RWPE1 (cell line): ENCODE data around the gene RAB31.

Experiments
- CTCF ChIA-PET: fragments of 350-600 bp; sonication (Branson Sonifier 250); formaldehyde crosslinking; extraction: SDS; loops from one replicate; lab custom pipeline; 2021; lab: Yijun Ruan, JAX
- POLR2A ChIA-PET: fragments of 400-600 bp; formaldehyde crosslinking; extraction: SDS; loops from one replicate; lab custom pipeline; 2020; ENCODE audit warnings: antibody characterized with exemption; ENCODE audit not compliant: low non-redundant PET; lab: Yijun Ruan, JAX
- DNase-seq: peaks from one replicate; pipeline ENCODE4 v3.0.0; 2012; ENCODE audit warnings: low spot score
- H3K27ac ChIP-seq: fragments of 450-650 bp; 2 replicates; pipeline ENCODE4 v1.5.1; 2017
- CTCF ChIP-seq: fragments of 450-650 bp; conservative IDR thresholded peaks from 2 replicates; pipeline ENCODE4 v1.5.1; 2017; ENCODE audit warnings: low read depth, mild to moderate bottlenecking

RAB31 gene

GRCh38 chr18:9690418-9691188, 17.5 kb upstream of the RAB31 start:
- H3K27ac ChIP-seq: no peak overlapping the region
- no peak for TF ChIP-seq CTCF
- ChIA-PET CTCF (interaction anchor here (0.7 kb wide), 2 partner anchors 14 to 275 kb away, joined by 3 read pairs; no protein-coding TSS in a partner anchor), POLR2A (no interaction called here)
- DNase-seq: no peak

GRCh38 chr18:9691235-9691634, 16.9 kb upstream of the RAB31 start:
- H3K27ac ChIP-seq: no peak overlapping the region
- POLR2A ChIA-PET: no interaction called here
- CTCF ChIA-PET: interaction anchor here (0.7 kb wide), 1 partner anchor 276 kb away, joined by 3 read pairs; no protein-coding TSS in a partner anchor
- no peak for DNase-seq
- TF ChIP-seq CTCF: no peak

GRCh38 chr18:9694174-9694573, 13.9 kb upstream of the RAB31 start:
- POLR2A ChIA-PET: no interaction called here

GRCh38 chr18:9694952-9695495, 13.1 kb upstream of the RAB31 start:
- POLR2A ChIA-PET: no interaction called here
- CTCF ChIA-PET: no interaction called here
- TF ChIP-seq CTCF: no peak
- no peak overlapping the region for H3K27ac ChIP-seq
- DNase-seq: no peak

More at GRCh38 chr18:9694174-9694573, 13.9 kb upstream of the RAB31 start:
- CTCF ChIA-PET: no interaction called here
- TF ChIP-seq CTCF: no peak
- H3K27ac ChIP-seq: no peak overlapping the region
- no peak for DNase-seq

GRCh38 chr18:9695605-9696004, 12.5 kb upstream of the RAB31 start:
- POLR2A ChIA-PET: no interaction called here
- CTCF ChIA-PET: no interaction called here
- no peak for TF ChIP-seq CTCF
- no peak overlapping the region for H3K27ac ChIP-seq
- DNase-seq: no peak

GRCh38 chr18:9696112-9696511, 12.0 kb upstream of the RAB31 start:
- POLR2A ChIA-PET: no interaction called here
- no peak overlapping the region for H3K27ac ChIP-seq
- no peak for DNase-seq
- CTCF ChIA-PET: interaction anchor here (0.7 kb wide), 1 partner anchor 26 kb away, joined by 3 read pairs; no protein-coding TSS in a partner anchor
- no peak for TF ChIP-seq CTCF
